Activated naive CD4-positive, alpha-beta T cell treated with anti-CD3 and anti-CD28 coated beads, Interleukin-2, amount 50 U/mL, for 72 hours (primary cell): ENCODE measurements around the gene MBNL2. TPM values are rescaled to one million over a fixed set of nuclear protein-coding genes. Genes with fewer than 3 reads are reported as not detected.

Source experiments
- ATAC-seq, 2 donors: fragments of 150-1000 bp; cut with Tn5 transposase; 2 replicates each; pipeline ENCODE4 v1.10.0; 2021; ENCODE audit warnings: mild to moderate bottlenecking in 2 of 2, moderate library complexity in 2 of 2
- DNase-seq, 2 donors: peaks; one replicate each; pipeline ENCODE4 v3.0.0; 2021 to 2022; ENCODE audit warnings: low spot score in 2 of 2
- H3K27ac Mint-ChIP-seq, 2 donors: one replicate each; pipeline ENCODE4 v1.8.0; 2022; ENCODE audit warnings: mild to moderate bottlenecking in 2 of 2, mixed read lengths in 2 of 2
- H3K36me3 Mint-ChIP-seq, 2 donors: one replicate each; pipeline ENCODE4 v1.8.0; 2022; ENCODE audit warnings: mixed read lengths in 2 of 2
- H3K9me3 Mint-ChIP-seq, 2 donors: one replicate each; pipeline ENCODE4 v1.8.0; 2022; ENCODE audit warnings: mixed read lengths in 2 of 2
- total RNA-seq, 2 donors: library from RNA; stranded (reverse); gene quantifications; one replicate each; pipeline ENCODE4 v1.2.3, GENCODE V29; 2022

Gene MBNL2
- total RNA-seq, 2 donors from 2014 or later: 15.2 to 22.7 TPM

DNA sequence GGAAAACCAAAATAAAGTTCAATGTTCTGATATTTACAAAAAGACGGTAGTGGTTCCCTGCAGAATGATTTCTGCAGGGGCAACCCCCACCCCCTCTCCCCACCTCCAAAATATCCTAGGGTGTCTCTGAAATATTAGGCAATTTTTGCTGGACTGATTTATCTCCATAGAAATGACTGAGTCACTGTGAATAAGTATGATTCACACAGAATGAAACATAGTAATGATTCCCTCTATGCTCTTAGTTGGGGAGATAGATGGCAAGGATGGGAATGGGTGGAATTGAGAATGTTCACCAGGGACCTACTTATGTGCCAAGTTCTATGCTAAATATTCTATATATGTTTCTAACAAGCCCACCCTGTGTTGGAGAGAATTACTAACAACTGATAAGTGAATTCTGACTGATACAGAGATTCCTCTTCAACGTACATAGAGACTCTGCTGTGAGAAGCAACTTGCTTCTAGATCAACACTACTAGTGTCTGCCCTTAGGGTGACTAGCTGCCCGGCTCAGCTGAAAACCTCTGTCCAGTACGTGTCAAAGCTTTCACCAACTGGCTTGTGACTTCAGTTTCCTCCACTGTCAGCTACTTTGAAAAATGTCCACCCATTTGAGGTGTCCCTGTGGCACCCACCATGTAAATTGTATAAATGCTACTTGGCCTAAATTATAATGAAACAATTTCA lies 173.5 kb downstream of the MBNL2 start:
- no peak for DNase-seq
- no peaks in the 10 kb centered on the region for H3K36me3 Mint-ChIP-seq
- ATAC-seq: no peak
- H3K27ac Mint-ChIP-seq: no peak overlapping the region
- no peaks in the 10 kb centered on the region for H3K9me3 Mint-ChIP-seq

DNA sequence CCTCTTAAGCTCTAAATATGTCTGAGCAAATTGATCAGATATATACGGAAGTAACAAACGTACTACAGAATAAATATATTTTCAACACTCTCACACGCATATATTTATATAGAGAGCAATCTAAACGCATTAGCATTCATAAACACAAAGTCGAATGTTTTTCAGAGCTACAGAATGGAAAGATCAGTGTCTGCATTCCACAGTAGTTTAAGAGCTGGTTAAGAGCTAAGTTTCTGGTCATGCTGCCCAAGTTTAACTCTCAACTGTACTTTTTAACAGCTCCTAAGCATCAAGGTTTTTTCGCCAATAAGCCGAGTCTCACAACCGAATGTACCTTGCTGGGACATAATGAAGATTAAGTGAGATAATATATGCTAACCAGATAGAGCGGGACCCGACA lies 175.1 kb downstream of the MBNL2 start:
- ATAC-seq: no peak

DNA sequence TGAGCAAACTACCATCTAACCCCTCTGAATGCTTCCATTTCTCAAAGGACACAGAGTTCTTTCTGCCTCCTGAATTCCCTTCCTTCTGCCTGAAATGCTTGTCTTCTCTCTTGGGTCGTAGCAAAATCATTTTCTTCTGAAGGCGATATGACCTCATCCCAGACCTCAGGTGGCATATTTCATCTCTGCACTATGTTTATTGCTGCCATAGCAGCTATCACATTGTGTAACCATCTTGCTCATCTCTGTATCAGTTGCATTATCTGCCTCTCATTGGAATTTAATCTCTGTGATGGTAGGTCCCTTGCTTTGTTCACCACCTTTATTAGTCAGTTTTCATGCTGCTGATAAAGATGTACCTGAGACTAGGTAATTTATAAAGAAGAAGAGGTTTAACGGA lies 179.3 kb downstream of the MBNL2 start:
- DNase-seq: no peak
- H3K27ac Mint-ChIP-seq: no peak overlapping the region
- no peak for ATAC-seq
- H3K36me3 Mint-ChIP-seq: peaks cover 0 to 6% of the 10 kb centered on the region in 2 donors
- H3K9me3 Mint-ChIP-seq: peaks cover 6 to 8% of the 10 kb centered on the region in 2 donors

More for the DNA sequence above, 175.1 kb downstream of the MBNL2 start:
- Mint-ChIP-seq H3K36me3 (peaks cover 0 to 6% of the 10 kb centered on the region in 2 donors), H3K9me3 (peaks cover 6 to 8% of the 10 kb centered on the region in 2 donors), H3K27ac (no peak overlapping the region)
- DNase-seq: no peak

DNA sequence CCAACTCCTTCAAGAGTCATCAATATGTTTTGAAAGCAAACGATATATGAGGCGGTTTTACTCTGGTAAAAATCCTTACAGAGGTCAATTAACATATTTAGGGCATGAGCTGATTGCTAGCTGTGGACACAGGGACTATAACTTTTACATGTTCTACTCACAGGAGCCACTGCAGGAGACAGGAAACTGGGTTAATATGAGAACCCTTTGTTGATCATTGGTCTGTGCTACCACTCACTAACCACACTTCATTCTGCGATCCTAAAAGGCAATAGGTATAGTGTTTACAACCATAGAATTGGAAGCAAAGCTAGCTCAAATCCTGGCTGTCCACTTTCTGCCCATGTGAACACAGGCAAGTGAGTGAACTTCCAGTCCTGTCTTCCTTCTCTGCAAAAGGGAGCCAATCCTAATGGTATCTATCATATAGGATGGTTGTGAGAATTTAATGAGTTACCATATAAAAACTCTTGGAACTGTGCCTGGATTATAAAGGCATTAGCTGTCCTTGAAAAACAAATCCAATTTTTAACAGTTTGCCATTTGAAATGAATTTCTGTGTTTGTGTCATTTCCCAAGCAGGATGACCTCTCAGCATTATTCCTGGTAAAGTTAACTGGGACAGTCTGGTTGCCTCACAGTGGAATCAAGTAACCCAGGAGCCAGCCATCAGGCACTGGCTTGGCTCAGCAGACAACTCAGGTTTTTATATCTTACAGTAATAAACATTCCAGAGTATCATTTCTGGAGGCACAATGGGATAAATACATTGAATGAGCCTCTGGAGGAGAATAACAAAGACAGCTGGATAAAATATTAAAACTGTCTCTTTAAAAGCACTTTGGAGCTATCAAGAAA lies 182.0 kb downstream of the MBNL2 start:
- Mint-ChIP-seq H3K36me3 (peaks cover 0 to 6% of the 10 kb centered on the region in 2 donors), H3K27ac (no peak overlapping the region), H3K9me3 (peaks cover 6 to 8% of the 10 kb centered on the region in 2 donors)
- no peak for DNase-seq
- no peak for ATAC-seq

DNA sequence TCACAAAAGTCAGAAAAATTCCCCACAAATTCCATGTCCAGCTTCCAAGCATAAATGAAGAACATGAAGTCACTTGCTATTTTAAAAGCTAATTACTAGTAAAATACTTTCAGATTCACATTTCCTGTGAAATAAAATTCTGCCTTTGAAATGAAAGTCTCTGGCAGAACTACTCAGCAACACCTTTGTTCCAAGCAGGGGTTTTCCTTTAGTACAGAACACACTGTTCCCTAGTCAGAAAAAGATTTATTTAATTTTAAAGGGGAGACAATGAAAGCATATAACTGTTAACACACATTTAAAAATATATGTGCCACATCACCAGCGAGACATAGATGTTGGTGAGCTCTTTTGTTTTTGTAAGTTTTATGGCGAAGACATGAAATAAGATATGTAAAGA lies 185.4 kb downstream of the MBNL2 start:
- no peak overlapping the region for H3K27ac Mint-ChIP-seq
- no peaks in the 10 kb centered on the region for H3K36me3 Mint-ChIP-seq
- DNase-seq (no peak), ATAC-seq (no peak)
- no peaks in the 10 kb centered on the region for H3K9me3 Mint-ChIP-seq

DNA sequence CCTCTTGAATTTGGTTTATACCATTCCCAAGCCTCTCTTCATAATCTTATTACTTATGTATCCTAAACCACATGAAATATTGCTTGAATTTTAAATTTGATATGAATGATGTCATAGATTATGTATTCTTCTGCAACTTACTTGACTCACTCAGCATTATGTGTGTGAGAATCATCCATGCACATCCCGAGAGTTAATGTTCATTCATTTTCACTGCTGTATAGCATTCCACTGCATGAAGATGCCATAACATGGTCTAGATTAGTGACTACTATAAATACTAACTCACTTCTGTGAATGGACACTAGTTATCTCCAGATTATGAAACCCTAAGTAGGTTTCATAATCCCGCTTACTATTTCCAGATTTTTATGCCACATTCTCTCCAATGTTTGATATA lies 186.8 kb downstream of the MBNL2 start:
- H3K9me3 Mint-ChIP-seq: no peaks in the 10 kb centered on the region
- ATAC-seq (no peak), DNase-seq (no peak)

DNA sequence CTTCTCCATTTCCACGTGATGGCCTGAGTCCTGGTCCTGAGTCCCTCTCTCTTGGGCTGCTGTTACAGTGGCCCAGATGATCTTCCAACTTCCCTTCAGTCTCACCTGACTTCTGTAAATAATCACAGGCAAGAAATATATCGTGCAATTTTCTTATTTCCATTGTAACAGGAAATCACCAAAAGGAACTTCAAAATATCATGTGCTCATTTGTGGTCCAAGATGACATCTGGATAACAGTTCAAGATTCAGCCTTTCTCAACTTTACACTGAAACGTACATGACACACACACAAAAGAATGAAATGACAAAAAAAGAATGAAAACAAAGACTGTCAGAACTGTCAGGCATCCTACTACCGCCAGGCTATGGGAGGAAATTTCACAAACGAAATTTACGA lies 189.9 kb downstream of the MBNL2 start:
- no peak for DNase-seq
- Mint-ChIP-seq H3K36me3 (no peaks in the 10 kb centered on the region), H3K27ac (no peak overlapping the region), H3K9me3 (no peaks in the 10 kb centered on the region)
- ATAC-seq: no peak

More for the DNA sequence above, 186.8 kb downstream of the MBNL2 start:
- H3K36me3 Mint-ChIP-seq: no peaks in the 10 kb centered on the region
- H3K27ac Mint-ChIP-seq: no peak overlapping the region

DNA sequence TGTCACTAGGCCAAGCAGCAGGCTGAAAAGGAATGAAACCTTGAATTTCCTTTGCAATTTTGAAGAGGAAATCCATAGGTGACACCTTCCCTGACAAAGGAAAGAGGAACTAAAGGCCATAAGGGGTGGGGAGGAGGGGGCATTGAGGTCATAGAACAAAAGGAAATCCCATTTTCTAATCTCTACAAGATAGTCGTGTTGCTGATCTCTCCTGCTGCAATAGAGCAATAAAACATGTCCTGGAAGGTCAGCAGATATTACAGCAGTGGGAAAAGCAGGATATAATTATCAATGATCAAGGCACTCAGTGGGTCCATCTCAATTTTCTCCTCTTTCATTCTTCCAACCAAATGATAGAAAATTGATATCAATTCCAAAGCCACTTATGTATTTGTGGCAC lies 191.6 kb downstream of the MBNL2 start:
- ATAC-seq (no peak), DNase-seq (no peak)

DNA sequence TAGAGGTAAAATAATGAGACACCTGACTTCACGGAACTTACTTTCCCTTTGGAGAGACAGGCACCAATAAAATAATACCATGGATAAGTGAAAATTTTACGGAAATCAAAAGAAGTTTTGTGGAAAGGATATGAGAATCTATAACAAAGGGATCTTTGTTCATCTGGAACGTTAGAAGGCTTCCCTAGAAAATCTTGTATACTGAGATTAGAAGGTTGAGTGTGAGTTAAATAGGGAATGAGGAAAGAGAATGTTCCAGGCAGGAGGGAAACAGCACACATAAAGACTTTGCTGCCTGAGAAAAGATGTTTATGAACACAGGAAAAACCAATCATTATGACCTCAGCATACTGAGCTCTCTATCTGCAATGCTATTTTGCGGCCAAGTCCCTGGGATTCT lies 192.3 kb downstream of the MBNL2 start:
- ATAC-seq: no peak
- Mint-ChIP-seq H3K9me3 (no peaks in the 10 kb centered on the region), H3K36me3 (no peaks in the 10 kb centered on the region), H3K27ac (peak overlapping the region in 1 of 2 donors; percentile 75)
- DNase-seq: no peak

More for the DNA sequence above, 191.6 kb downstream of the MBNL2 start:
- H3K36me3 Mint-ChIP-seq: no peaks in the 10 kb centered on the region
- no peaks in the 10 kb centered on the region for H3K9me3 Mint-ChIP-seq
- no peak overlapping the region for H3K27ac Mint-ChIP-seq

DNA sequence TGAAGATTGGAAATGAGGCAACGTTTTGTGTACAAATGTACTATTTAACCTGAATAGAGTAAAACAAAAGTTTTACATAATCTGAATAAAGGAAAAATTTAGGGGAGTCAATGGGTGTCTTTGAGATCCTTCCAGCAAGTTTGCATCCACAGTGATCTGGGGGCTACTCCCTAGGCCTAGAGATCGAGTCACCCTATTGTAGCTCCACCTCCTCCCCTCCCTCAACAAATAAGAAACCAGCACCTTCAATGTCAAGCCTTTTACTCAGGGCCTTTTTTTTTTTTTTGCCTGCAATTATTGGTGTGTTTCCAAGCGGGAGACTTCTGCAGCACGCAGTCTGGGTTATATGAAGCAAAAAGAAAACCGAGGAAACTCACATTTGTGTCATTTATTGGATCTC lies 195.6 kb downstream of the MBNL2 start:
- Mint-ChIP-seq H3K27ac (no peak overlapping the region), H3K9me3 (no peaks in the 10 kb centered on the region), H3K36me3 (no peaks in the 10 kb centered on the region)
- no peak for ATAC-seq
- DNase-seq: no peak

DNA sequence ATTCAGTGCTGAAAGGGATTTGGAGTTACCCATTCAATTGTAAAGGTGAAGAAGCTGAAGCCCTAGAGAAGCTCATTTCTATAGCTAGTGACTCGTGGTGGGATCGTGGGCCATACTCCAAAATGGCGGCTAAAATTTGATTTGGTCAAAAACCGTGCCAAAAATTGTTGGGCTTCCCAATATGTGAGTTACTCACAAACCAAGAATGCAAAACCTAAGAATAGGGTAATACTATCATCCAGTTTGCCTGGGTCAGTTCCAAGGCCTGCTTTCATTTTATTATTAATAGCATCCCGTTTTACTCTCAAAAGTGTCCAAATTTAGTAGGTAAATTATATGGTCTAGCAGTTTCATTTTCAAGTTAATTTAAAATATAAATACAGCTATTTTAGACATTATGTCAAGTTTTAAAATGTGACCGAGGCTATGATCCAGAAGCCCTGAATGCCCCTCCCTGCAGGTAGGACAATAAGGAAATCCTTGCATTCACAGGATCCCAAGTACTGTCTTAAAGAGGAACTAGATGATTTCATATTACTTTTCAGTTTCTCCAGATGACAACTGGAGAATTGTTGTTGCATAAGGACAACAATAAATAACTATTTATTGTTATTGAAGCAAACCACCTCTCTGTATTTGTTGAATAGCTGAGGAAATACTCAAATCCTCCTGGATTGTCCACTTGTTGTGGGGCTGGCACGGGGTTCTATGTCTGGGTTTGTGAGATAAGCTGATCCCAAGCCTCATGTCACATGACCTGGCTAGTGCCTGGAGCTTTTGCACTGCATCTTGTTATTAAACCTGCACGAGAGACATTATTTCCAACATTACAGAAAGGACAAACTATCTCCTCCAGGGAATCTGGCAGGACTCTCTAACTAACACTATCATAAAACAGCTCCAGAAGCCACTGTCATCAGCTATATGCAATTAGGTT lies 200.3 kb downstream of the MBNL2 start:
- no peak overlapping the region for H3K27ac Mint-ChIP-seq
- no peak for DNase-seq
- H3K9me3 Mint-ChIP-seq: no peaks in the 10 kb centered on the region
- H3K36me3 Mint-ChIP-seq: no peaks in the 10 kb centered on the region
- no peak for ATAC-seq

DNA sequence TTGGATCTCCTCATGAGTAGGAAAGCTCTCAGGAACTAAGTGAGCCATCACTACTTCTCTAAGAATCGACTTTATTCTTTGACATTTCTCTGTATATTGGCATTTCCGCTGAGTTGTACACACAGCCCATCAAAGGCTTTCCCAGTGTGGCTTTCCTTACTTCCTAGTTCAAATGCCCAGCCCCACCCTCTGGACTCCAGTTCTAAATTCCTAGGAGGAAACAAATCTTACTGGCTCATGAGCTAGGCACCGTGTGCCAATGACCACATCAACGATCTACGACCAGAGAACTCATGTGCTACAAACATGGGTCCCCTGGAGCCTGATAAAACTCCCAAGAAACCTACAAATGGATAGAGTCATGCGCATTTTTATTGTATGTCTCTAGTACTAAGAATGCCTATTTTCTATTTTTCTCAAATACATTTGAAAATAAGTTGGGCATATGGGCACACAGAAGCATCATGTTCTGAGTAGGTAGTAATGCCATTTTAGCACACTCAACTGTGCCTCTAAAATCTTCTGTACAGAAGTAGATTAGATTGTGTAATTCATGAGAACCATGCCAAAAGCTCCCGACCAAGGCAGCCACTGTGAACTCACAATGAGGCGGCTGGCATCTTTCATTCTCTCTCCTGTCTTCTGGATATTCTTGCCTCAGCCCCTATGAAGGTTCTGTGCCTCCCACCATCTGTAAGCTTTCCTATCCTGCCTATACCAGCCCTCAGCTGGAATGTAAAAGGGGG lies 201.3 kb downstream of the MBNL2 start:
- ATAC-seq: no peak
- H3K36me3 Mint-ChIP-seq: no peaks in the 10 kb centered on the region
- no peaks in the 10 kb centered on the region for H3K9me3 Mint-ChIP-seq
- no peak for DNase-seq
- H3K27ac Mint-ChIP-seq: no peak overlapping the region

DNA sequence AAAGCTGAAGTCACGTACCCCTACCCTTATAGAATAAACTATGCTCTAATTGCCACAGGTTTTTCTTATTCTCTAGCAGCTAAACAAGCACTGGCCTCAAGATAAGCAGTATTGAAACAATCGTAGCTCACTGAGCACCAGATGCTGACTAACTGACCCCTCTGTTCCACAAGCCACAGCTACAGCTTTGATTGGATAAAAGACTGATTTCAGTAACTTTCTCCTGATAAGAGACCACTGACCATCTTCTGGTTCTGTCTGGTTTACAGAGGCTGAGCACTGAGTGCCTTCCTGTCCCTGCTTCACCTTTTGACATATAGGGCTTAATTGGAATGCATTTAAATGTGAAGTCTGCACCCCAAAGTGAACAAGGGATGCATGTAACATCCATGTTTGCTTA lies 203.5 kb downstream of the MBNL2 start:
- Mint-ChIP-seq H3K9me3 (no peaks in the 10 kb centered on the region), H3K36me3 (no peaks in the 10 kb centered on the region), H3K27ac (no peak overlapping the region)
- ATAC-seq: no peak
- no peak for DNase-seq

DNA sequence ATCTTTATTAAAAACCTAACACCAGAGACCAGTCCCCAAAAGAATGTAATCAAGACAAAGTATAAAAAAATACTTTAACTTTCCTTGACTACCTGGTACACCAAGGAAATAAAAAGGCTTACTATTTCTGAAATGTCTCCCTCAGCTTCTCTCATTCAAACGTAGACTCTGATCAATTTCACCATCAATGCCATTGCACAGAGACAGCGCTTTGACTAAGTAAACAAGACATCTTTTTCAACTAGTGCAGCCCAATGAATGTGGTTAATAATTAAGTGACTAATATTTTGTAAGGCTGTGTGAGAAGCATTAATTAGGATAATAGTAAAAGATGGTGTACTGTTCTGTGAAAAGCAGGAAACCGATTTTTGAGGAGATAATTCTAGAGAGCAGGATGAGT lies 204.6 kb downstream of the MBNL2 start:
- Mint-ChIP-seq H3K9me3 (no peaks in the 10 kb centered on the region), H3K36me3 (no peaks in the 10 kb centered on the region), H3K27ac (no peak overlapping the region)
- ATAC-seq (no peak), DNase-seq (no peak)

DNA sequence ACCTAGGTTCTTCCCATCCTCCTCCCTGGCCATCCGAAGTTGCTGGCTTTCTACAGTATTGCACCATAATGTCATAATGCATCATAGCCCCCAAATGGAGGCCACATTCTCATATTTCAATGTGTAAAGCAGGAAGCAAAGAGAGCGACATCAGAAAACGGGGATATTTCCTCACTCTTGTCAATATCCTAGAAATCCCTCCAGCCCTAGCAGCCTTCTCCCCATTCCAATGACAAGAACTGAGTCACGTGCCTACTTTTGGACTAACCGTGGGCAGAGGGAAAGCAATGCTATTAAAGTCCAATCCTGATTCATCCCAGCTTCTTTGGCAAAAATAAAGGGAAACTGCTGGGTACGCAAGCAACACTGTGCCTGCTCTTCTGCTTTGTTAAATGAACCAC lies 207.5 kb downstream of the MBNL2 start:
- Mint-ChIP-seq H3K9me3 (no peaks in the 10 kb centered on the region), H3K27ac (no peak overlapping the region), H3K36me3 (peaks cover 0 to 8% of the 10 kb centered on the region in 2 donors)
- no peak for ATAC-seq
- no peak for DNase-seq

DNA sequence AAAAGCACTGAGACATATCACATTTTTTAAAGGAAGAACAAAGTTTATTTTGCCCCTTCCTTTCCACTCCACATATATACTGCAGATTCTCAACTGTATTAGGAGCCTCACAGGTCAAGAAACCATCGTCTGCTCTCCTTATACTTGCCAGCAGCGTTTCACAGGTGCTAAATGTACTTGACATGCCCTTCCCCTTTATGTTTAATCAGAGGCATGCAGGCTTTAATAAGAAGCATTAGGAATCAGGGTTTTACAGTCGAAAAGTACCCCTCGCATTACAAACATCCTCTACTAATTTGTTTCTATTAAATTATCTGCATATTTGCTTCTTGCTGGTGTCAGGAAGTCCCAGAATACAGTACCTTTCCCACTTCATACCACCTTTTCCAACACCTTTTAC lies 208.2 kb downstream of the MBNL2 start:
- no peak overlapping the region for H3K27ac Mint-ChIP-seq
- H3K9me3 Mint-ChIP-seq: no peaks in the 10 kb centered on the region

More for the DNA sequence above, 208.2 kb downstream of the MBNL2 start:
- ATAC-seq (no peak), DNase-seq (no peak)
- H3K36me3 Mint-ChIP-seq: peaks cover 0 to 12% of the 10 kb centered on the region in 2 donors
